Ovary (tissue), 3 donors: ENCODE results near the gene ATF7IP.

Experiments
- POLR2A ChIP-seq: fragments of 450-650 bp; IDR thresholded peaks from one replicate; pipeline ENCODE4 v1.6.1; 2017; ENCODE audit warnings: antibody characterized with exemption, mild to moderate bottlenecking, moderate library complexity
- TF ChIP-seq, protein P1 (sequence below), 3 donors: fragments of 450-650 bp in 2 of 3; fragments of 200-600 bp in 1 of 3; IDR thresholded peaks; one replicate each; pipeline versions ENCODE4 v1.5.1 to v1.8.0; 2016 to 2022; ENCODE audit warnings: antibody characterized with exemption in 3 of 3, mild to moderate bottlenecking in 1 of 3
- donor health status: DM: no; HTN: no; CAD: no.

DNA sequence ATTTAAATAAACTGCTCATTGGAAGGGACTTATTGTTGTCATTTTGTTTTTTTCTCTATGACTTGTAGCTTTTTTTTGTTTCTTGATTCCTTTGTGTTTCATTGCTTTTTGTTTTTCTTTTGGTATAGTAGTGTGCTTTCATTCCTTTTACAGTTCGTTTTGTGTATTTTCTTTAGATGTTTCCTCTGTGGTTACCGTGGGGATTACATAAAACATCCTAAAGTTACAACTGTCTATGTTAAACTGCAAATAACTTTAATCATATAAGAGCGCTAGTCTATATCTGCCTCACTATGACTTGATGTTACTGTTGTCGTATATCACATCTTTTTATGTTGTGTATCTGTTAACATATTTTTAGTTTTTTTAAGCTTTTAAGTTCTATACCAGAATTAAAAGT is 86.9 kb downstream of the ATF7IP start:
- no peak for TF ChIP-seq POLR2A
- TF ChIP-seq, protein P1, sequence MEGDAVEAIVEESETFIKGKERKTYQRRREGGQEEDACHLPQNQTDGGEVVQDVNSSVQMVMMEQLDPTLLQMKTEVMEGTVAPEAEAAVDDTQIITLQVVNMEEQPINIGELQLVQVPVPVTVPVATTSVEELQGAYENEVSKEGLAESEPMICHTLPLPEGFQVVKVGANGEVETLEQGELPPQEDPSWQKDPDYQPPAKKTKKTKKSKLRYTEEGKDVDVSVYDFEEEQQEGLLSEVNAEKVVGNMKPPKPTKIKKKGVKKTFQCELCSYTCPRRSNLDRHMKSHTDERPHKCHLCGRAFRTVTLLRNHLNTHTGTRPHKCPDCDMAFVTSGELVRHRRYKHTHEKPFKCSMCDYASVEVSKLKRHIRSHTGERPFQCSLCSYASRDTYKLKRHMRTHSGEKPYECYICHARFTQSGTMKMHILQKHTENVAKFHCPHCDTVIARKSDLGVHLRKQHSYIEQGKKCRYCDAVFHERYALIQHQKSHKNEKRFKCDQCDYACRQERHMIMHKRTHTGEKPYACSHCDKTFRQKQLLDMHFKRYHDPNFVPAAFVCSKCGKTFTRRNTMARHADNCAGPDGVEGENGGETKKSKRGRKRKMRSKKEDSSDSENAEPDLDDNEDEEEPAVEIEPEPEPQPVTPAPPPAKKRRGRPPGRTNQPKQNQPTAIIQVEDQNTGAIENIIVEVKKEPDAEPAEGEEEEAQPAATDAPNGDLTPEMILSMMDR (IDR thresholded peaks at IDR 0.05) = no peak
